Left renal cortex interstitium (tissue), 4 donors: ENCODE measurements around the gene FAM174A. TPM values are rescaled to one million over a fixed set of nuclear protein-coding genes. Genes with fewer than 3 reads are reported as not detected.

Experiments
- DNase-seq, 4 donors: peaks; one replicate each; pipeline ENCODE4 v3.0.0-alpha.2; 2013; ENCODE audit warnings: low read depth in 4 of 4, low spot score in 2 of 4, missing footprints in 1 of 4
- polyA plus RNA-seq, 4 donors: library from polyadenylated mRNA; unstranded; fragments of 120-200 nt; gene quantifications; one replicate each; pipeline ENCODE4 v1.2.1, GENCODE V29; 2013; ENCODE audit not compliant: insufficient read length in 4 of 4

FAM174A gene
- polyA plus RNA-seq, result 10 to 100 TPM; 21.1 to 29.5 (median 26.8) TPM

GRCh38 chr5:100535060-100536005, at the start of gene FAM174A:
TSS of gene FAM174A (plus strand) at chr5:100535374. CDS start at chr5:100535531, 157 bp downstream.
- DNase-seq, result peak; percentile 95 to 98 (median 98)

DNA sequence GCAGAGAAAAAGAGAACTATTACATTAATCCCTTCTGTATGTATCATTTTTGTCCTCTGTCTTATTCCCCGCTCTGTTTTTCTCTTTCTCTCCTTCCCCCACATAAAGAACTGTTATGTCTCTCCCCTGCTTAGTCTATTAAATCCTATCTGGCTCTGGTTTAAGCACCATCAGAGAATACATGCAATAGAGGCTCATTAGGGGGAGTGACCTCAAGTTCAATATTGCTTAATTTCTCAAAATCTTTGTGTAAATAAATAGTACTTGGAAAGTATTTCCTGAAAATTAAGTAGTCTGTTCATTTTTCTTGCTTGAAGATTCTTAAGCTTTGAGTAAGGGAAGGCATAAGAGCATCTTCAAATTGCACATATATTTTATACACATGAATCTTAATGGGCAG, 41.2 kb upstream of the FAM174A start:
- no peak for DNase-seq

DNA sequence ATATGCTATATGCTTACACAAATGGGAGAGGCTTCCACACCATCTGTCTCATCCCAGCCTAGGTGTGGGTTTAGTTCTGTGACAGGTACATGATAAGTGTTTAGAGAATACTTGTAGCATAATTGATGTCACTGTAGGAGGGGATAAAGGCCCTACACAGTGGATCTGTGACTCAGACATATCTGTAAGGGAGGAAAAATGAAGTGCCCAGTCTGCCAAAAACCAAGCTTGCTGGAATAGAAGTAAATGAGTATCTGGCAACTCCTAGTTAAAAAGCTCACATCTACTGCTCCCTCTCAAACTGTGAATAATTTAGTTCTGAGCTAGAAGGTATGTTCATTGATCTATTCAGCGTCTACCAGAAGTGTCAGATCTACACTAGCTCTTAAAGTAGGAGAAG, 38.9 kb upstream of the FAM174A start:
- DNase-seq, result no peak

DNA sequence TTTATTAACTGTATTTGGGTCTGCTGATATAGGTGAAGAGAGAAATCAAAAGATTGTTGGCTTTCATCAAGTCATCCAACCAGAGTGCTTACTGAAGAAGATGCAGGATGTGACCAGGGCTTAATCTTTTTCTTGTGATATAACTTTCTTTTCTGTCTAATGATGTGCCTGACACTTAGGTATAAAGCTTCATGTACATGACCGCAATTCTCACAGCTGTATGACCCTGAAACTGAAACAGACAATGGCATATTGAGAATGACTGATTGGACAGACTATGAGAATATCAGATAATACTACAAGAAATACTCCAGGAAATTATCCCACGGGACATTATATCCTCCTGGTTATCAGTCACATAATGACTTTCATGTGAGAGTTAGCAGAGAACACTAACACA, 32.5 kb upstream of the FAM174A start:
- no peak for DNase-seq

GRCh38 chr5:100505984-100506670, 29.0 kb upstream of the FAM174A start:
- DNase-seq, result no peak

- DNase-seq, result no peak
These were observed 18.9 kb upstream of the FAM174A start for GRCh38 chr5:100516285-100516684.

- no peak for DNase-seq
These were observed 17.7 kb upstream of the FAM174A start for GRCh38 chr5:100517301-100517974.

DNA sequence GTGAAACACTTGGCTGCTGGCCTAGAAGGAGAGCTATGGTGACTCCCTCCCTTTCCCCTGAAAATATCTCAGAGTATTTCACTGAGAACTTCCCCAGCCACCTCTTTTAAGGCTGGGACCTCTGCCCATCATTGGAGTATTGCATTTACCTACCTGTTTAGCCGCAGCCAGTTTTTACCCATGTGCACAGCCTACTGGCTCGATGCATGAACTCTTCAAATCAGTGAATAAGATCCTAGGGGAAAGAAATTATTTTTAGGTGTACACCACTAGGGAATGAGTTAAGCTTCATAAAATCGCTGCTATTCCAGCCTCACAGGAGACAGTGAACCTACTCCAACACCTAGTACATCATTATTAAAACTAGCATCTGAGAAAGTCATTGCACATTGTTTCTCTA, 16.8 kb upstream of the FAM174A start:
- DNase-seq, result no peak

GRCh38 chr5:100519075-100519474, 16.1 kb upstream of the FAM174A start:
- no peak for DNase-seq

- DNase-seq, result no peak
These were observed 14.8 kb upstream of the FAM174A start for GRCh38 chr5:100520348-100520747.

- no peak for DNase-seq
These were observed 2.8 kb downstream of the FAM174A start for GRCh38 chr5:100537946-100538345.

GRCh38 chr5:100539519-100539918, 4.3 kb downstream of the FAM174A start:
- DNase-seq, result no peak

GRCh38 chr5:100542086-100542485, 6.9 kb downstream of the FAM174A start:
- no peak for DNase-seq

GRCh38 chr5:100546001-100546400, 10.8 kb downstream of the FAM174A start:
- no peak for DNase-seq

GRCh38 chr5:100550531-100551051, 15.4 kb downstream of the FAM174A start:
- no peak for DNase-seq

DNA sequence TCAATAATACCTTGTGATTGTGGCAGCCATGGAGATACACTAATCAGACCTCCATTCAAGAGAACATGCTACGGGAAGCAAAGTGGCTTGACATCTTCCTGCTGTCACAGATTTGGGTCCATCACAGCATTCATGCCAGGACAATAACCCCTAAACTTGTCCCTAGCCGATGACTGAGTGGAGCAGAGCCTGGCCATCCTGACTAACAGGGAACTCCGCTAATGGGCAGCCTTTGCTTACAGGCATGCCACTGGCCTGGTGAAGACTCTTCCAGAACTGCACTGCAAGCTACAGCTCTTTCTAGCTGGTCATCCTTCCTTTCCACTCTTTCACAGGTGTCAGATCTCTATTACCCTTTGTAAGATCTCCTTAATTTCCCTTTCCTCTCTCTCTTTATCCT, 16.0 kb downstream of the FAM174A start:
- no peak for DNase-seq

DNA sequence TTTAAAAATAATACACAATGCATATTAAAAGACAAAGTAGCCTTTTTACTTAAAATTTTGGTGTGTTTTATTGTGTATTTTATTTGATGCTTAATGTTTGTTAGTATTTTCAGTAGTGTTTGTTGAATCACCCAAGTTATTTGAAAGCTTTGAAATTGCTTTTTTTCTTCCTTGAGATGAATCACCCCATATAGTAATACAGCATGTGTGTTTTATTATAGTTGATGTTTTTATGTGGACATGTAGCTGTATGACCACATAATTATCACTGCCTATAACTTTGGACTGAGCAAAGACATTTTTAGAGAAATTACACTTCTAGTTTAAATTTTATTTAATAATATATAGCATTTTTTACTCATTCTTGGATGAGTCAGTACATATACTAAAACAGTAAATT, 18.0 kb downstream of the FAM174A start:
- no peak for DNase-seq

- no peak for DNase-seq
These were observed 25.7 kb downstream of the FAM174A start for GRCh38 chr5:100560860-100561259.

DNA sequence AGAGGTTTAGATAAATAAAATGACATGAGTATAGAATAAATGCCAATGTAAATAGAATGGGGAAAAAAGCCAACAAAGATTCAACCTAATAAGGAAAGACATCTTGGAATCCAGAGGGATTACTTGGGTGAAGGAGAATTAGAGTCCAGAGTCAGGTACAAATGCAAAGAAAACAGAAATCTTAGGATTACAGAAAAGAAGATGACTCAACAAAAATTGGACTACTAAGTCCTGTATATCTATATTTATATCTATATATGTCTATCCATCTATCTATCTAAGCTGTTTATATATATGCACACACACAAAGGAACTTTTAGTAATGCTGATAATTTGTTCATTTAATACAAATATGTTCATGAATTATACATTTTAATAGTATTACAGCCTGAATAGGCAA, 27.6 kb downstream of the FAM174A start:
- no peak for DNase-seq

- DNase-seq, result no peak
These were observed 31.4 kb downstream of the FAM174A start for GRCh38 chr5:100566382-100567141.
